Astrocyte (in vitro differentiated cells and primary cell): ENCODE data around the gene MOG.

Experiments used
- CTCF ChIP-seq: IDR thresholded peaks from 2 replicates; pipeline ENCODE4 v1.5.1; 2011; ENCODE audit warnings: low read depth, mild to moderate bottlenecking, inconsistent platforms, low read length, moderate library complexity; ENCODE audit not compliant: insufficient read depth
- EZH2 ChIP-seq: IDR thresholded peaks from 2 replicates; pipeline ENCODE4 v1.6.1; 2012; ENCODE audit warnings: mild to moderate bottlenecking, low read length, inconsistent platforms; ENCODE audit not compliant: insufficient read depth

GRCh38 chr6:29661071-29661470, 4.2 kb downstream of the MOG start:
- TF ChIP-seq CTCF (no peak), EZH2 (no peak)
